Ishikawa (cell line): Measurements from ENCODE around the gene DMAC2L.

Experiments used
- CEBPB ChIP-seq: IDR thresholded peaks from 2 replicates; pipeline ENCODE4 v1.6.1; 2012
- CREB1 ChIP-seq: IDR thresholded peaks from 2 replicates; pipeline ENCODE4 v1.6.1; 2012; ENCODE audit warnings: low read depth
- EGR1 ChIP-seq: IDR thresholded peaks from 2 replicates; pipeline ENCODE4 v1.6.1; 2012
- EP300 ChIP-seq: IDR thresholded peaks from 2 replicates; pipeline ENCODE4 v1.6.1; 2012; ENCODE audit warnings: borderline replicate concordance
- FOXM1 ChIP-seq: IDR thresholded peaks from 2 replicates; pipeline ENCODE4 v1.6.1; 2012; ENCODE audit warnings: low read depth, borderline replicate concordance
- NFIC ChIP-seq: IDR thresholded peaks from 2 replicates; pipeline ENCODE4 v1.6.1; 2012
- RAD21 ChIP-seq: IDR thresholded peaks from 2 replicates; pipeline ENCODE4 v1.6.1; 2012; ENCODE audit warnings: low read depth
- TAF1 ChIP-seq: IDR thresholded peaks from 2 replicates; pipeline ENCODE4 v1.6.1; 2012; ENCODE audit warnings: low read depth, mild to moderate bottlenecking
- TCF12 ChIP-seq: IDR thresholded peaks from 2 replicates; pipeline ENCODE4 v1.6.1; 2012; ENCODE audit warnings: low read depth
- TEAD4 ChIP-seq: IDR thresholded peaks from 2 replicates; pipeline ENCODE4 v1.6.1; 2012
- YY1 ChIP-seq: IDR thresholded peaks from 2 replicates; pipeline ENCODE4 v1.6.1; 2012; ENCODE audit warnings: low read depth
- ZBTB7A ChIP-seq: IDR thresholded peaks from 2 replicates; pipeline ENCODE4 v1.6.1; 2012; ENCODE audit warnings: low read depth
- TF ChIP-seq, protein P1 (sequence below): IDR thresholded peaks from 2 replicates; pipeline ENCODE4 v1.6.1; 2012
- TF ChIP-seq, protein P2 (sequence below): IDR thresholded peaks from 2 replicates; pipeline ENCODE4 v1.6.1; 2012; ENCODE audit warnings: low read depth, mild to moderate bottlenecking
- TF ChIP-seq, protein P3 (sequence below): IDR thresholded peaks from 2 replicates; pipeline ENCODE4 v1.6.1; 2012

The DMAC2L gene

DNA sequence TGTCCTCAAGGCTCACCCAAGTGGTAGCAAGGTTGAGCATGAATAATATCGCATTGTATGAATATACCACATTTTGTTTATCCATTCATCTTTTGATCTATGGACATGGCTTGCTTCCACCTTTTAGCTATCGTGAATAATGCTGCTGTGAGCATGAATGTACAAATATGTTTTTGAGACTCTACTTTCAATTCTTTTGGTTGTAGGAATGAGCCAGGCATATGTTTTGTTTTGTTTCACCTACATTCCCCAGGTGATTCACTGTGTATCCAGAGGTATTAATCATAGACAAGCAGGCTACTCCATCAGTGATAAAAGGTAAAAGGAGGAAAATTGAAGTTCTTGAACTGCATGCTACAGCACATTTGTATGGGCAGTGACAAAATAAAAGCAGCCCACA lies 48.7 kb downstream of the DMAC2L start:
- TF ChIP-seq TEAD4 (no peak), CEBPB (no peak), RAD21 (no peak), CREB1 (no peak), TAF1 (no peak), EGR1 (no peak), ZBTB7A (no peak), FOXM1 (no peak), EP300 (no peak)
- TF ChIP-seq, protein P1, sequence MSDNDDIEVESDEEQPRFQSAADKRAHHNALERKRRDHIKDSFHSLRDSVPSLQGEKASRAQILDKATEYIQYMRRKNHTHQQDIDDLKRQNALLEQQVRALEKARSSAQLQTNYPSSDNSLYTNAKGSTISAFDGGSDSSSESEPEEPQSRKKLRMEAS = no peak
- TF ChIP-seq, protein P2, sequence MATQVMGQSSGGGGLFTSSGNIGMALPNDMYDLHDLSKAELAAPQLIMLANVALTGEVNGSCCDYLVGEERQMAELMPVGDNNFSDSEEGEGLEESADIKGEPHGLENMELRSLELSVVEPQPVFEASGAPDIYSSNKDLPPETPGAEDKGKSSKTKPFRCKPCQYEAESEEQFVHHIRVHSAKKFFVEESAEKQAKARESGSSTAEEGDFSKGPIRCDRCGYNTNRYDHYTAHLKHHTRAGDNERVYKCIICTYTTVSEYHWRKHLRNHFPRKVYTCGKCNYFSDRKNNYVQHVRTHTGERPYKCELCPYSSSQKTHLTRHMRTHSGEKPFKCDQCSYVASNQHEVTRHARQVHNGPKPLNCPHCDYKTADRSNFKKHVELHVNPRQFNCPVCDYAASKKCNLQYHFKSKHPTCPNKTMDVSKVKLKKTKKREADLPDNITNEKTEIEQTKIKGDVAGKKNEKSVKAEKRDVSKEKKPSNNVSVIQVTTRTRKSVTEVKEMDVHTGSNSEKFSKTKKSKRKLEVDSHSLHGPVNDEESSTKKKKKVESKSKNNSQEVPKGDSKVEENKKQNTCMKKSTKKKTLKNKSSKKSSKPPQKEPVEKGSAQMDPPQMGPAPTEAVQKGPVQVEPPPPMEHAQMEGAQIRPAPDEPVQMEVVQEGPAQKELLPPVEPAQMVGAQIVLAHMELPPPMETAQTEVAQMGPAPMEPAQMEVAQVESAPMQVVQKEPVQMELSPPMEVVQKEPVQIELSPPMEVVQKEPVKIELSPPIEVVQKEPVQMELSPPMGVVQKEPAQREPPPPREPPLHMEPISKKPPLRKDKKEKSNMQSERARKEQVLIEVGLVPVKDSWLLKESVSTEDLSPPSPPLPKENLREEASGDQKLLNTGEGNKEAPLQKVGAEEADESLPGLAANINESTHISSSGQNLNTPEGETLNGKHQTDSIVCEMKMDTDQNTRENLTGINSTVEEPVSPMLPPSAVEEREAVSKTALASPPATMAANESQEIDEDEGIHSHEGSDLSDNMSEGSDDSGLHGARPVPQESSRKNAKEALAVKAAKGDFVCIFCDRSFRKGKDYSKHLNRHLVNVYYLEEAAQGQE = no peak

DNA sequence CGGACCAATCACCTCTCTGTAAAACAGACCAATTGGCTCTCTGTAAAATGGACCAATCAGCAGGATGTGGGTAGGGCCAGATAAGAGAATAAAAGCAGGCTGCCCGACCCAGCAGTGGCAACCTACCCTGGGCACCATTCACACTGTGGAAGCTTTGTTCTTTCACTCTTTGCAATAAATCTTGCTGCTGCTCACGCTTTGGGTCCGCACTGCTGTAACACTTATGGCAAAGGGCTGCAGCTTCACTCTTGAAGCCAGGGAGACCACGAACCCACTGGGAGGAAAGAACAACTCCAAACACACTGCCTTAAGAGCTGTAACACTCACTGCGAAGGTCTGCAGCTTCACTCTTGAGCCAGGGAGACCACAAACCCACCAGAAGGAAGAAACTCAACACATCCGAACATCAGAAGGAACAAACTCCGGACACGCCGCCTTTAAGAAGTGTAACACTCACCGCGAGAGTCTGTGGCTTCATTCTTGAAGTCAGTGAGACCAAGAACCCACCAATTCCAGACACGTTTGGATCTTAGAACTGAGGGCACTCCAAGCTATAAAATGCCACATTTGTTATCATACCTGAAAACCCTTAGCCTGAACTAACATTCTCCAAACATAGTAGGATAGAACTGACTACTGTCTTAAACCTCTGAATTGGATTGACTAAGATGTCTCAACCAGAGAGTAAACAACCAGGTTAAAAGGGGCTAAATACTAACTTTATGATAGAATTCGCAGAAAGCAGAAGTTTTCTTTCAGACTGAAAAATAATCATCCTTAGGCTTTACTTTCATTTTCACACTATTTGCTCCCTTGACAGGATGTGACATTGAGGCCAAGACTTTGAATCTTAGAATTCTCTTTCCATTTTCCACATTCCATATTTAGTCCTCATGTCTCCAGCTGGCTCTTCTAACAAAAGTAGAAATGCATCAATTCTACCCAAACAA lies 50.9 kb downstream of the DMAC2L start:
- TF ChIP-seq TCF12 (no peak), CEBPB (no peak), FOXM1 (no peak), YY1 (no peak), EGR1 (no peak)

DNA sequence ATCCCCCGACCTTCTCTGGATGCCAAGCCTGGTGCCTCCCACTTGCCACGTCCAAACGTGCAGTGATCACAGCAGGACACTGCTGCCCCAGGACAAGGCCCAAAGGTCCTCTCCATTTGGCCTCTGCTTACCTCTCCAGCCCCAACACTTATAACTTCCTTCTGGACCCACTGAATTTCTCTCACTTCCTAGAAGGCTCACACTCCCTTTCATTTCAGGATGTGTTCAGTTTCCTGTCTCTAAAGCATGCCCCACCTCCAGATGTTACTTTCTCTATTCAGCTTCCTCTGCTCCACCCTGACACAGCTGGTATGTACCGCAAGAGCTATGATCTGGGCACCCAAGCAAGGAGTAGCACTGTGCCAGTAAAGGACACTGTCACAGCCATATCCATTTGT lies 51.6 kb downstream of the DMAC2L start:
- TF ChIP-seq NFIC = no peak
- no peak for TF ChIP-seq RAD21
- TF ChIP-seq EGR1 = no peak
- no peak for TF ChIP-seq TEAD4
- TF ChIP-seq CEBPB = no peak
- TF ChIP-seq, protein P3, sequence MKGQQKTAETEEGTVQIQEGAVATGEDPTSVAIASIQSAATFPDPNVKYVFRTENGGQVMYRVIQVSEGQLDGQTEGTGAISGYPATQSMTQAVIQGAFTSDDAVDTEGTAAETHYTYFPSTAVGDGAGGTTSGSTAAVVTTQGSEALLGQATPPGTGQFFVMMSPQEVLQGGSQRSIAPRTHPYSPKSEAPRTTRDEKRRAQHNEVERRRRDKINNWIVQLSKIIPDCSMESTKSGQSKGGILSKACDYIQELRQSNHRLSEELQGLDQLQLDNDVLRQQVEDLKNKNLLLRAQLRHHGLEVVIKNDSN = no peak
- TF ChIP-seq TCF12 = no peak
- TF ChIP-seq, protein P2 = no peak
- no peak for TF ChIP-seq ZBTB7A
- TF ChIP-seq YY1 = no peak
- TF ChIP-seq, protein P1 = no peak
- TF ChIP-seq CREB1 = no peak
- no peak for TF ChIP-seq EP300

DNA sequence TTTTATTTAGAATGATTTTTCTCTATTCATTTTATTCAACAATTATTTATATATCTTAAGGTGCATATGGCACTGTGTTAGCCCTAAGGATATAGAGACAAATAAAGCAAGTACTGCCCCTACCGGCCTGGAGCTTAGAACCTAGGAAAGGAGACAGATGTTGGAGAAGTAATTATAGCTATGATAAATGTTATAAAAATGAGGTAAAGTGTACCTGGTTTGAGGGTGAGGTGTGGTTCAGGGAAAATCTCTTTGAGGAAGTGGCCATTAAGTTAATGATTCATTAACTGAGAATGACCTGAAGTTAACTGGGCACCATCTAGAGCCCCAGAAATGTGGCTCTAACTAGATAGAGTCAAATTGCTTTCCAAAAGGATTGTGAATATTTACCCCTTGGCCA lies 52.7 kb downstream of the DMAC2L start:
- TF ChIP-seq EP300 (no peak), RAD21 (no peak), NFIC (no peak), FOXM1 (no peak), TCF12 (no peak), EGR1 (no peak), CEBPB (no peak)
- TF ChIP-seq, protein P1 = no peak
- TF ChIP-seq, protein P3 = no peak

DNA sequence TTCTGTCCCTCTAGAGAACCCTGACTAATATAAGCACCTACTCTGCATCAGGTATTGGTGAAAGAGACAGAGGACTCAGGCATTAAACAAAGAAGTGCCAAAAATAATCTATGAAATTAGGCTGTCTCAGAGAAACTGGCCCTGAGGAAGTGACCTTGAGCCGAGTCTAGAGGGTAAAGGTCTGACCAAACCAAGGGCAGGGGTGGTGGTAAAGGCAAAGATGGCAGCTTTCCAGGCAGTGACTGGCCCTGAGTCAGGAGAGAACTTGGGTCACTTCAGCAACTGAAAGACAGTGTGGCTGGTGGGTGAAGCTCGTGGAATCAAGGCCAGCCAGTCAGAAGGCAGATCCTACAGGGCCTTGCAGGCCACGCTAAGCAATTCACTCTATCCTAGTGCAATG lies 54.0 kb downstream of the DMAC2L start:
- TF ChIP-seq EP300 (no peak), ZBTB7A (no peak), NFIC (no peak), TAF1 (no peak), YY1 (no peak), CREB1 (no peak), CEBPB (no peak), TCF12 (no peak), FOXM1 (no peak)
- TF ChIP-seq, protein P3 = no peak
- TF ChIP-seq, protein P2 = no peak
- TF ChIP-seq, protein P1 = no peak
